Astrocyte of the cerebellum (primary cell): Measurements from ENCODE around the gene ITIH6.
"Not testable (repeated sequence)": the region's sequence is repeated elsewhere in the genome, so short reads cannot be mapped to it uniquely, and the experiment has no call there.

Experiments
- DNase-seq: peaks from one replicate; pipeline ENCODE4 v3.0.0-alpha.2; 2011; ENCODE audit warnings: low read depth
- H3K4me3 ChIP-seq: 2 replicates; pipeline ENCODE4 v1.5.1; 2011; ENCODE audit warnings: mild to moderate bottlenecking, low read depth, low read length, moderate library complexity
- in situ Hi-C: cut with HindIII; loops from 2 replicates; pipeline ENCODE4 v1.10.0; 2017; ENCODE audit warnings: low sequenced_read_pairs
- TF ChIP-seq, protein P1 (sequence below): IDR thresholded peaks from 2 replicates; pipeline ENCODE4 v1.5.1; 2012; ENCODE audit warnings: low read length, low read depth, moderate library complexity, mild to moderate bottlenecking; ENCODE audit errors: missing control alignments

The ITIH6 gene

DNA sequence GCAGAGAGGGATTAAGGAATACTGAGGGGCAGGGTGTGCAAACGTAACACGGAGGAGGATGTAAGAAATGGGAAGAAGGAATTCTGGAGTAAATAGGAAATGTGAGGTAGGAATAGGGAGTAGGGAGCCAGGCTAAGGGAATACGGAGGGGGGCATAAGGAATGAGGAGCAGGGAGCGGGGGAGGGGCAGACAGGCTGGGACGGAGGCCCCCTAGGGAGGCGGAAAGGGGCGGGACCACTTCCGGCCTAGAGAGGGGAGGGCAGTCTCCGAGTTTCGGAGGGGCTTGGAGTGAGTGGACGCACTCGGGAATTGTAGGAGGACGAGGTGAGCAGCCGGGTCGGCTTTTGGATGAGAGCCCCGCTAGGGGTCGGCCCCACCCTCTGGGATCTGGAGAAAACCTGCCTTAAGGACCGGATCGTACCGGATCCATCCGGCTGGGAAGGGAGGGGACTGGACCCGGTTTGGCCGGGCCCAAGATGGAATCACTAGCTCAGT, 10.1 kb upstream of the ITIH6 start:
- TF ChIP-seq, protein P1, sequence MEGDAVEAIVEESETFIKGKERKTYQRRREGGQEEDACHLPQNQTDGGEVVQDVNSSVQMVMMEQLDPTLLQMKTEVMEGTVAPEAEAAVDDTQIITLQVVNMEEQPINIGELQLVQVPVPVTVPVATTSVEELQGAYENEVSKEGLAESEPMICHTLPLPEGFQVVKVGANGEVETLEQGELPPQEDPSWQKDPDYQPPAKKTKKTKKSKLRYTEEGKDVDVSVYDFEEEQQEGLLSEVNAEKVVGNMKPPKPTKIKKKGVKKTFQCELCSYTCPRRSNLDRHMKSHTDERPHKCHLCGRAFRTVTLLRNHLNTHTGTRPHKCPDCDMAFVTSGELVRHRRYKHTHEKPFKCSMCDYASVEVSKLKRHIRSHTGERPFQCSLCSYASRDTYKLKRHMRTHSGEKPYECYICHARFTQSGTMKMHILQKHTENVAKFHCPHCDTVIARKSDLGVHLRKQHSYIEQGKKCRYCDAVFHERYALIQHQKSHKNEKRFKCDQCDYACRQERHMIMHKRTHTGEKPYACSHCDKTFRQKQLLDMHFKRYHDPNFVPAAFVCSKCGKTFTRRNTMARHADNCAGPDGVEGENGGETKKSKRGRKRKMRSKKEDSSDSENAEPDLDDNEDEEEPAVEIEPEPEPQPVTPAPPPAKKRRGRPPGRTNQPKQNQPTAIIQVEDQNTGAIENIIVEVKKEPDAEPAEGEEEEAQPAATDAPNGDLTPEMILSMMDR = no peak
- DNase-seq = peak; percentile 4
- in situ Hi-C loops = no loop called here
- H3K4me3 ChIP-seq = peak overlapping the region; percentile 76

DNA sequence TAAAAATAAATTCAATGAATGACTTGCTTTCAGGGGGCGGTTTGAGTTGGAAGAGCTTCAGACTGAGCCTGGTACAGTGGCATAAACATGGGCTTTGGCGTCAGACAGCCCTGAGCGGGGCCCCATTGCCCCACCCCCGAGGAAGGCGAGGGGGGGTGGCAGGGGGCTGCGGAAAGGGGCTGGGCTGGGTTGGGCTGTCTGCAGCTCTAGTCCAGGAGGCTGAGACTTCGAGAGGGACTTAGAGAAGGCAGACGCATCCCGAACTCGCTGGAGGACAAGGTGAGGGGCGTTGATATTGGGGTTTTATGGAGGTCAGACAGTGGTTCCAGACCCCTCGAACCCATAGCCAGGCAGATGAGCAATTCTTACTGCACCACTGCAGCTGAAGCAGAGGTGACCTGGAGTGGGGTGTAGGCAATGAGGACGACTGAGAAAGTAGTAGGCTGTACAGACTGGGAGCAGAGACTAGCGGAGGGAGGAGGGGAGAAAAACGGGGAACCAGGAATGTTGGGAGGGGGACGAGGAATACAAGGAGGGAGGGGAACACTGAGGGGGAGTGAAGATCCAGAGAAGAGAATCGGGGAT, 9.6 kb upstream of the ITIH6 start, which contains the start of gene MAGED2:
TSS of gene MAGED2 (plus strand) at position 222 of the 585 bp plus-strand sequence. CDS start 1,587 bp downstream, outside the sequence.
- in situ Hi-C loops = no loop called here
- no peak for DNase-seq
- TF ChIP-seq, protein P1 = no peak
- peak within 1 kb of the TSS; percentile 76 for H3K4me3 ChIP-seq

DNA sequence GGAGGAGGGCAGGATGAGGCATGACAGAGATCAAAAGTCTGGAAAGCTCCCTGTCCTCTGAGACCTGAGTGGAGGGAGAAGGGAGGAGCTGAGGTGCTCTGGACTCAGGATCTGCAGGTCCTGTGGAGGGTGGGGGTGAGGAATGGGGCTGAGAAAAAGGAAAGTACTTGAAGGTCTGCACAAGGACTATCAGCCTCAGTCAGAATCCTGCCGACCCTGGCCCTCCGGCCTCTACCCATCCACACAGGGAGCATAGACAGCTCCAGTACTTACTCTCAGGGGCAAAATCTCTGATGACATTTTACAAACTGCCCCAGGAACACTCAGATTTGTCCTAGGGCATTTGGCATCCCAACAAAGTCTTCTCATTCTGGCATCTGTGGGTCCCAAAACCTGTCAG, 991 bp upstream of the ITIH6 start:
- TF ChIP-seq, protein P1 = no peak
- DNase-seq = no peak
- no peak overlapping the region for H3K4me3 ChIP-seq
- in situ Hi-C loops = no loop called here

DNA sequence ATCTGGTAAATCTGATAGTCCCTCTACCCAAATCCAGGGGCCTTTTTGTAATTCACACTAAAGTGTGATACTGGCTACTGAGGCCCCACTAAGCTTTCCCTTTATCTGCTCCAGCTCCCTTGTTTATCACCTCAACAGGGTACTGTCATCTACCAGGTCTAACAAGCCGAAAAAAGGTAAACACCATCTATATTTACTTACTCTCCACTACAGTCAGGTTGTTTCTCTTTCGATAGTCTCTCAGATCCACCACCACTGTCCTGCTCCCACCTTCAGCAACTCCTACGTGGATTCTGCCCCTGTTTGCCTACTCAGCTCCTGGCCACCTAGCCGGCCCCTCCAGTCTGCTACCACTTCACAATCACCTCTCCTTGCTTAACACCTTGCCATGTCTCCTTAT, 3.3 kb downstream of the ITIH6 start:
- in situ Hi-C loops = no loop called here
- no peak for DNase-seq
- TF ChIP-seq, protein P1 = no peak
- no peak overlapping the region for H3K4me3 ChIP-seq

DNA sequence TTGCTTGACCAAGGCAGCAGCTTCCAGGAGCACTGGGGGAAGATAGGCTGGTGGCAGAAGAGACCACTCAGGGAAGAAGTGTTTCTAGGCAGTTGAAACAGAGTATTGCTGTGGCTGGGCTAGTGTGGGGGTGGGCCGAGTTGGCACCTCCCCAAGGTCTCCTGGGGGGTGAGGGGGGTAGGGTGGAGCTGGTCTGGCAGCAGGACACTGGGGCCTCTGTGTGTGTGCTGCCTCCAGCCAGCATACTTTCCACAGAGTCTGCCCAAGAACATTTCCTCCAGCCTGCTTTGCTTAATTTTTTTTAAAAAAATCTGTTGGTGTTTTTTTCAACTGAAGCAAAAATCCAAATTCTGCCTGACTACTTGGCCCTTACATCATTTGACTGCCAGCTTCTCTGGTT, 4.0 kb downstream of the ITIH6 start:
- no peak for DNase-seq
- in situ Hi-C loops = no loop called here
- TF ChIP-seq, protein P1 = no peak
- H3K4me3 ChIP-seq = no peak overlapping the region

DNA sequence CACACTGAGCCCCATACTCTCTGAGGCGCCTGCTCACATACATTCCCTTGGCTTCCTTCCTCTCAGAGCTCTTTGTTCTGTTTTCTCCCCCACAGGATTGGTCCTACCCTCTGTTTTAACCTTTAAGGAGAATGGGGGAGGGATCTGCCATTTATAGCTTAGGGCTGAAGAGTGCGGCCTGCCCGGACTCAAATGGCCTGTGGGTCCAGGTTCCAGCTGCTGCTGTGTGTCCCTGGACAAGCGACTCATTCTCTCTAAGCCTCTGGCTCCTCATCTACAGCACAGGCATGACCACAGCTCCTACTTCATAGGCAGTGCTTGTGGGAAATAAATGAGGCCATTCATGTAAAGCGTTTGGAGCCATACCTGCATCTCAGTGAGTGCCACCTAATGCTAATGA, 8.7 kb downstream of the ITIH6 start:
- in situ Hi-C loops, H3K4me3 ChIP-seq, DNase-seq: not testable (repeated sequence)

DNA sequence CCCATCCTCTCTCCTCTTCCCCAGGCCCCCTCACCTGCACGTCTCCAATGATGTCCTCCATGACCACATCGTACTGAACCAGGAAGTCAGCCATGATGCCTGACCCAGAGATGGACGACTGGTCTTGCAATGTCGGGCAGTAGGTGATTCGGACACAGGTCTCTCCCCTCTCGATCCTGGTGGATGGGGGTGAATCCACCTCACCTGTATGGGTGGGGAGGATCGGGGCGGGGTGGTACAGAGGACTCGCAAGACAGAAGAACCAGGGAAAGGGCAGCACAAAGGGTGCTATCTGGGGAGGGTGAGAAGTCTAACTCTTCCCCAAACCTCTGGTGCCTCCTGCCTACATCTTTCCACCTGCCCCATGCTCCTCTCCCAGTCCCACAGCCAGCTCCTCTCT, 9.6 kb downstream of the ITIH6 start:
- TF ChIP-seq, protein P1 = no peak
- no peak for DNase-seq
- in situ Hi-C loops = no loop called here
- H3K4me3 ChIP-seq = no peak overlapping the region
